NB4 (cell line): ENCODE data around the gene GRIFIN.

ENCODE experiments used
- DNase-seq: peaks from one replicate; pipeline ENCODE4 v3.0.0; 2010; ENCODE audit warnings: low read depth
- H3K4me3 ChIP-seq: one replicate; pipeline ENCODE4 v1.5.1; 2011; ENCODE audit warnings: mild to moderate bottlenecking, low read depth, low read length, moderate library complexity
- CTCF ChIP-seq: IDR thresholded peaks from one replicate; pipeline ENCODE4 v1.5.1; 2012; ENCODE audit warnings: low read depth, low read length
- MAX ChIP-seq: IDR thresholded peaks from 2 replicates; pipeline ENCODE4 v1.6.1; 2011; ENCODE audit warnings: low read depth, low read length
- MYC ChIP-seq: IDR thresholded peaks from 2 replicates; pipeline ENCODE4 v1.6.1; 2011; ENCODE audit warnings: low read depth, low read length
- POLR2A ChIP-seq: IDR thresholded peaks from 2 replicates; pipeline ENCODE4 v1.6.1; 2011; ENCODE audit warnings: mild to moderate bottlenecking; ENCODE audit not compliant: insufficient read length; ENCODE audit errors: extremely low read depth

The GRIFIN gene

GRCh38 chr7:2518737-2519118 is 42.5 kb upstream of the GRIFIN start:
- H3K4me3 ChIP-seq = peak overlapping the region; percentile 38
- TF ChIP-seq CTCF (no peak), POLR2A (no peak), MYC (no peak), MAX (no peak)
- no peak for DNase-seq

- no peak overlapping the region for H3K4me3 ChIP-seq
- DNase-seq = no peak
- TF ChIP-seq MAX = no peak
- no peak for TF ChIP-seq MYC
- no peak for TF ChIP-seq CTCF
- TF ChIP-seq POLR2A = no peak
These were observed 41.7 kb upstream of the GRIFIN start for GRCh38 chr7:2517678-2518507.

GRCh38 chr7:2517026-2517425 is 40.8 kb upstream of the GRIFIN start:
- TF ChIP-seq POLR2A (no peak), CTCF (no peak), MYC (no peak)
- no peak overlapping the region for H3K4me3 ChIP-seq
- DNase-seq = no peak

- TF ChIP-seq MAX (no peak), MYC (no peak), CTCF (no peak), POLR2A (no peak)
- no peak overlapping the region for H3K4me3 ChIP-seq
- DNase-seq = no peak
These were observed 40.0 kb upstream of the GRIFIN start for GRCh38 chr7:2516194-2516555.

GRCh38 chr7:2515424-2516193 is 39.4 kb upstream of the GRIFIN start:
- no peak for DNase-seq
- no peak overlapping the region for H3K4me3 ChIP-seq
- TF ChIP-seq MAX = no peak
- no peak for TF ChIP-seq MYC
- no peak for TF ChIP-seq POLR2A
- TF ChIP-seq CTCF = no peak
